HL-60 (cell line): ENCODE measurements around the gene POC1A.

ENCODE experiments used
- DNase-seq, 2 experiments: peaks; one replicate each; pipeline ENCODE4 v3.0.0-alpha.2; 2010 to 2020; ENCODE audit warnings: low read depth in 1 of 2, low spot score in 1 of 2
- H3K27ac ChIP-seq: fragments of 250-450 bp; sonication (Bioruptor Pico); replicated peaks from 2 replicates; pipeline ENCODE4 v1.5.1; 2020; ENCODE audit warnings: mild to moderate bottlenecking, moderate library complexity
- H3K27me3 ChIP-seq: fragments of 250-450 bp; sonication (Bioruptor Pico); 2 replicates; pipeline ENCODE4 v1.5.1; 2021; ENCODE audit warnings: mild to moderate bottlenecking, moderate library complexity; ENCODE audit not compliant: insufficient read depth, poor library complexity, severe bottlenecking
- H3K4me3 ChIP-seq: replicated peaks from 2 replicates; pipeline ENCODE4 v1.5.1; 2011; ENCODE audit warnings: mild to moderate bottlenecking, control low read depth, low read length; ENCODE audit not compliant: insufficient read depth
- GABPA ChIP-seq: IDR thresholded peaks from 2 replicates; pipeline ENCODE4 v1.6.1; 2012; ENCODE audit warnings: low read depth
- POLR2AphosphoS5 ChIP-seq: IDR thresholded peaks from 2 replicates; pipeline ENCODE4 v1.6.1; 2012; ENCODE audit warnings: low read depth
- SPI1 ChIP-seq: IDR thresholded peaks from 2 replicates; pipeline ENCODE4 v1.6.1; 2012; ENCODE audit warnings: low read depth, mild to moderate bottlenecking, borderline replicate concordance
- TF ChIP-seq, protein P1 (sequence below): IDR thresholded peaks from 2 replicates; pipeline ENCODE4 v1.6.1; 2012; ENCODE audit warnings: low read depth; ENCODE audit not compliant: insufficient replicate concordance
- TF ChIP-seq, protein P2 (sequence below): IDR thresholded peaks from one replicate; pipeline ENCODE4 v1.5.1; 2011; ENCODE audit warnings: low read length, control low read depth, inconsistent platforms; ENCODE audit not compliant: insufficient read depth

POC1A gene

DNA sequence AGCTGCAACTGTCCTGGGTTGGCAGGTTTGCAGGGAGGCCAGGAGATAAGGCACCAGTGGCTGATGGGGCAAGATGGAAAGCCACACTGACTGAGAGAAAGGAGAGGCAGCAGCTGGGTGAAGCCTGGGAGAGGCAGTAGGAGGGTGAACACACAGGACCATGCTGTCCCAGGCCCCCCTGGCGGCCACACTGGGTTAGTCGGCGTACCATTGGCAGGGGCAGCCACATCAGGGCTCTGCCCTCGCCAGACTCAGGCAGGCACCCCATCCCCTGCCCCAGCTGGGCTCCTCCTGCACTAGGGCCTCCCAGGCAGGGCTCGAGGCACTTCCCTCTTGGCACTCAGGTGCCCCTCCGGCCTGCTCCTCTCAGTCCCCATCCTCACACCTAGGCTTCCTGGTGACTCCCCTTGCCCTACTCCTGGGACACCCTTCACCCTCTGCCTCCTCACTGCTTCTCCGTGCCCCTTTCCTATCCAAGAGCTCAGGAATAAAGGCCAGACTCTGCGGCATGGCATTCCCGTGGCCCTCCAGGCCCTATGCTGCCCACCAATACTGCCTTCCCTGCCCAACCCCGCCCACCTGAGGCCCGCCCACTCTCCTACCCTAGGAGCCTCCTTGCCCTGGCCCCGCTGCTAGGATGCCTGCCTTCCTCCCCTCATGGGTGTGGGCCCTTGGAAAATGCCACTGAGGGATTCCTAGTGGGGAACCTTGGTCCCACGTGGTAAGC, 69.1 kb downstream of the POC1A start:
- Histone ChIP-seq H3K27me3 (no peaks in the 10 kb centered on the region), H3K4me3 (no peak overlapping the region), H3K27ac (no peak overlapping the region)
- TF ChIP-seq SPI1 (no peak), POLR2AphosphoS5 (no peak), GABPA (no peak)
- TF ChIP-seq, protein P1, sequence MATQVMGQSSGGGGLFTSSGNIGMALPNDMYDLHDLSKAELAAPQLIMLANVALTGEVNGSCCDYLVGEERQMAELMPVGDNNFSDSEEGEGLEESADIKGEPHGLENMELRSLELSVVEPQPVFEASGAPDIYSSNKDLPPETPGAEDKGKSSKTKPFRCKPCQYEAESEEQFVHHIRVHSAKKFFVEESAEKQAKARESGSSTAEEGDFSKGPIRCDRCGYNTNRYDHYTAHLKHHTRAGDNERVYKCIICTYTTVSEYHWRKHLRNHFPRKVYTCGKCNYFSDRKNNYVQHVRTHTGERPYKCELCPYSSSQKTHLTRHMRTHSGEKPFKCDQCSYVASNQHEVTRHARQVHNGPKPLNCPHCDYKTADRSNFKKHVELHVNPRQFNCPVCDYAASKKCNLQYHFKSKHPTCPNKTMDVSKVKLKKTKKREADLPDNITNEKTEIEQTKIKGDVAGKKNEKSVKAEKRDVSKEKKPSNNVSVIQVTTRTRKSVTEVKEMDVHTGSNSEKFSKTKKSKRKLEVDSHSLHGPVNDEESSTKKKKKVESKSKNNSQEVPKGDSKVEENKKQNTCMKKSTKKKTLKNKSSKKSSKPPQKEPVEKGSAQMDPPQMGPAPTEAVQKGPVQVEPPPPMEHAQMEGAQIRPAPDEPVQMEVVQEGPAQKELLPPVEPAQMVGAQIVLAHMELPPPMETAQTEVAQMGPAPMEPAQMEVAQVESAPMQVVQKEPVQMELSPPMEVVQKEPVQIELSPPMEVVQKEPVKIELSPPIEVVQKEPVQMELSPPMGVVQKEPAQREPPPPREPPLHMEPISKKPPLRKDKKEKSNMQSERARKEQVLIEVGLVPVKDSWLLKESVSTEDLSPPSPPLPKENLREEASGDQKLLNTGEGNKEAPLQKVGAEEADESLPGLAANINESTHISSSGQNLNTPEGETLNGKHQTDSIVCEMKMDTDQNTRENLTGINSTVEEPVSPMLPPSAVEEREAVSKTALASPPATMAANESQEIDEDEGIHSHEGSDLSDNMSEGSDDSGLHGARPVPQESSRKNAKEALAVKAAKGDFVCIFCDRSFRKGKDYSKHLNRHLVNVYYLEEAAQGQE: no peak
- TF ChIP-seq, protein P2, sequence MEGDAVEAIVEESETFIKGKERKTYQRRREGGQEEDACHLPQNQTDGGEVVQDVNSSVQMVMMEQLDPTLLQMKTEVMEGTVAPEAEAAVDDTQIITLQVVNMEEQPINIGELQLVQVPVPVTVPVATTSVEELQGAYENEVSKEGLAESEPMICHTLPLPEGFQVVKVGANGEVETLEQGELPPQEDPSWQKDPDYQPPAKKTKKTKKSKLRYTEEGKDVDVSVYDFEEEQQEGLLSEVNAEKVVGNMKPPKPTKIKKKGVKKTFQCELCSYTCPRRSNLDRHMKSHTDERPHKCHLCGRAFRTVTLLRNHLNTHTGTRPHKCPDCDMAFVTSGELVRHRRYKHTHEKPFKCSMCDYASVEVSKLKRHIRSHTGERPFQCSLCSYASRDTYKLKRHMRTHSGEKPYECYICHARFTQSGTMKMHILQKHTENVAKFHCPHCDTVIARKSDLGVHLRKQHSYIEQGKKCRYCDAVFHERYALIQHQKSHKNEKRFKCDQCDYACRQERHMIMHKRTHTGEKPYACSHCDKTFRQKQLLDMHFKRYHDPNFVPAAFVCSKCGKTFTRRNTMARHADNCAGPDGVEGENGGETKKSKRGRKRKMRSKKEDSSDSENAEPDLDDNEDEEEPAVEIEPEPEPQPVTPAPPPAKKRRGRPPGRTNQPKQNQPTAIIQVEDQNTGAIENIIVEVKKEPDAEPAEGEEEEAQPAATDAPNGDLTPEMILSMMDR: no peak
- no peak for DNase-seq

DNA sequence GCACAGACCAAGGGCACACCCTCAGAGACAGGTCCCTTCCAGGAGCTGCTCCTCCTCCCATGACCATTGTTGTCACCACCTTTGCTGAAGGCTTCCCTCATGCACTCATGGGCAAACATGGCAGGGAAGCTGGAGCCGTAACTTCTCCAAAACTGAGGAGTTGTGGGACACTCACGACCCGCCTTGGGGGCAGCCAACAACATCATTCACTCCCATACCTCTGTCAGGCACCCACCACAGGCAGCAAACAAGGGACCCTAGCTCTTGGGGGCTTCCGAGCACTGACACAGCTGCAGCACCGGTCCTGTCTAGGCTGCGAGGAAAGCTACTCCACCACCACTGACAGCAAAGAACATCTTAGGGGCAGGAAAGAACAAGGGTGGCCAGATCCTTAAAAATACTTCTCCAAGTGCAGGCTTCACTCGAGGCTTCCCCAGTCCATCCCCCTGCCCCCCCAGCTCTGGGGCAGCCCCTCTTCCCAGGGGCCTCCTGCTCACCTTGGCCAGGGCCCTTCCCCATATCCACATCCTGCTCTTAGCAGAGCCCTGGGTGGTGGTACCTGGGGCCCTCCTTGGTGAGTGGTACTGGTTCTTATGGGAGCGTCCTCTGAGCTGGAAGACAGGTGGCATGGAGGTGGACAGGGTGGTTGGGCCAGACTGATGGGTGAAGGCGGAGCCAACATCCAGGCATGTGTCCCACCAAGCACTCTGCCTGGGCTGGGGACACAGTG, 69.8 kb downstream of the POC1A start:
- TF ChIP-seq, protein P1: no peak
- no peak for TF ChIP-seq SPI1
- TF ChIP-seq, protein P2: no peak
- TF ChIP-seq POLR2AphosphoS5: no peak
- no peak for TF ChIP-seq GABPA
- H3K27ac ChIP-seq: no peak overlapping the region
- H3K27me3 ChIP-seq: no peaks in the 10 kb centered on the region
- no peak for DNase-seq
- no peak overlapping the region for H3K4me3 ChIP-seq

DNA sequence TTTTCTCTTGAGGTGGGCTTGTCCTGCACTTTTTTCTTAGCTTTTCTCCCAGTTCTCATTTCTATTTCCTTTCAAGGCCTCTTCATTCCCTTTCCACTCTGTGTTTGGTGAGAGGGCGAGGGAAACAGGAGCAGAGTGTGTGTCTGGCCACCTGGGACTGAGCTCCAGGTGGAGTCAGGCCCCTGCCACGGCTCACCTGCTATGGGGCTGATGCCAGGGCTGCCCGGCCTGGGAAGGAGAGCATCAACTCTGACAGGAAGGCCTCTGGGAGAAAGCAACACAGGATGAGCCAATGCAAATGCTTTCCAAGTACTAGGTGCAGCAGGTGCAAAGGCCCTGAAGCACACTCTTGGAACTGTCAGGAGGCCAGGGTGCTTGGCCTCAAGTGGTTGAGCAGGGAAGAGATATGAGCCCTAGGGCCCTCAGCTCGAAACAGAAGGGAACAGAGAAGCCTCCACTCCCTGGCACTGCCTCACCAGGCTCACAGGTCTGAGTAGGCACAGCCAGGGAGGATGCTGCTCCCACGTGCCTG, 70.6 kb downstream of the POC1A start:
- no peak for TF ChIP-seq SPI1
- TF ChIP-seq GABPA: no peak
- TF ChIP-seq, protein P1: no peak
- TF ChIP-seq POLR2AphosphoS5: no peak
- TF ChIP-seq, protein P2: no peak
- no peak overlapping the region for H3K27ac ChIP-seq
- H3K4me3 ChIP-seq: no peak overlapping the region
- no peaks in the 10 kb centered on the region for H3K27me3 ChIP-seq
- no peak for DNase-seq
